ENCODE data around the gene DDX1. TPM values are rescaled to one million over a fixed set of nuclear protein-coding genes. Genes with fewer than 3 reads are reported as not detected.

The DDX1 gene
- total and polyA plus RNA-seq, 2 experiments from 2014 or later = 99.9 to 102 TPM

DNA sequence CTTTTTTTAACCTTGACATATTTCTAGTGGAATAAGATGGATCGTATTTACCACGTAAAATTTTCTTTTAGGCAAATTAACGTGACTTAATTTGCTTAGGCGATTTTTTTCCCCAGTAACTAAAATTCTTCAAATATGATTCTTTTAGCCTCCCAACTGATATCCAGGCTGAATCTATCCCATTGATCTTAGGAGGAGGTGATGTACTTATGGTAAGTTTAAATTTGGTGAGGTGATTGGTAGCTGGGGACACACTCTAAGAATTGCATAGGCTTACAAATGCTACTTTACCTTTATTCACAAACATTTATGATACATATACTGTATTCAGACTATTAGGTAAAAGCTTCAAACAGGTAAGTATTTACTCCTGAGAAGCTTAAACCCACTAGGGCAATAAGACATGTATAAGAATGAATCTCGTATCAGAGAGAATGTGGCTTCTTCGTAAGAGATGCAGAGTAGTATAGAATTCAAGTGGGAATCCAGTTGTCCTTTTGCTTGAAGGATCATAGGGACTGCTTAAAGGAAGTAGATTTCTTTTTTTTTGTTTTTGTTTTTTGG lies 3.8 kb downstream of the DDX1 start:
- Histone ChIP-seq H3K4me2 (no peak overlapping the region), H3K9me2 (ENCODE audit: insufficient read depth) (no peaks in the 10 kb centered on the region), H3K27ac (ENCODE audit: low read depth) (no peak overlapping the region), H2AFZ (no peak overlapping the region), H3F3A (replicated peaks; ENCODE audit: low read depth) (no peaks in the 10 kb centered on the region), H3K79me2 (replicated peaks; ENCODE audit: insufficient read depth) (peaks cover 40% of the 10 kb centered on the region), H4K20me1 (replicated peaks; ENCODE audit: insufficient read depth) (peaks cover 16% of the 10 kb centered on the region), H3K36me3 (ENCODE audit: insufficient read depth) (peaks cover 53% of the 10 kb centered on the region), H3K4me3 (no peak overlapping the region), H3K4me1 (ENCODE audit: insufficient read depth) (peaks cover 11% of the 10 kb centered on the region), H3K27me3 (ENCODE audit: insufficient read depth) (no peaks in the 10 kb centered on the region)
- ATAC-seq (no peak), DNase-seq (ENCODE audit: low spot score) (no peak)
- Mint-ChIP-seq H3K27ac (no peak overlapping the region), H3K9me3 (no peaks in the 10 kb centered on the region; the same call in 2 of the 3 replicates), H3K27me3 (ENCODE audit: insufficient read depth, low read depth, poor library complexity) (no peaks in the 10 kb centered on the region), H3K4me1 (peaks cover 14% of the 10 kb centered on the region), H3K36me3 (ENCODE audit: low read depth) (peaks cover 47% of the 10 kb centered on the region), H3K4me3 (no peak overlapping the region)
- no peak for TF ChIP-seq CREB1 (CRISPR knock-in tag; IDR thresholded peaks at IDR 0.05; ENCODE audit: low read depth)
- TF ChIP-seq, protein P1, sequence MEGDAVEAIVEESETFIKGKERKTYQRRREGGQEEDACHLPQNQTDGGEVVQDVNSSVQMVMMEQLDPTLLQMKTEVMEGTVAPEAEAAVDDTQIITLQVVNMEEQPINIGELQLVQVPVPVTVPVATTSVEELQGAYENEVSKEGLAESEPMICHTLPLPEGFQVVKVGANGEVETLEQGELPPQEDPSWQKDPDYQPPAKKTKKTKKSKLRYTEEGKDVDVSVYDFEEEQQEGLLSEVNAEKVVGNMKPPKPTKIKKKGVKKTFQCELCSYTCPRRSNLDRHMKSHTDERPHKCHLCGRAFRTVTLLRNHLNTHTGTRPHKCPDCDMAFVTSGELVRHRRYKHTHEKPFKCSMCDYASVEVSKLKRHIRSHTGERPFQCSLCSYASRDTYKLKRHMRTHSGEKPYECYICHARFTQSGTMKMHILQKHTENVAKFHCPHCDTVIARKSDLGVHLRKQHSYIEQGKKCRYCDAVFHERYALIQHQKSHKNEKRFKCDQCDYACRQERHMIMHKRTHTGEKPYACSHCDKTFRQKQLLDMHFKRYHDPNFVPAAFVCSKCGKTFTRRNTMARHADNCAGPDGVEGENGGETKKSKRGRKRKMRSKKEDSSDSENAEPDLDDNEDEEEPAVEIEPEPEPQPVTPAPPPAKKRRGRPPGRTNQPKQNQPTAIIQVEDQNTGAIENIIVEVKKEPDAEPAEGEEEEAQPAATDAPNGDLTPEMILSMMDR (conservative IDR thresholded peaks at IDR 0.05; ENCODE audit: low read depth in 2 of 2) = no peak
- TF ChIP-seq, protein P2, sequence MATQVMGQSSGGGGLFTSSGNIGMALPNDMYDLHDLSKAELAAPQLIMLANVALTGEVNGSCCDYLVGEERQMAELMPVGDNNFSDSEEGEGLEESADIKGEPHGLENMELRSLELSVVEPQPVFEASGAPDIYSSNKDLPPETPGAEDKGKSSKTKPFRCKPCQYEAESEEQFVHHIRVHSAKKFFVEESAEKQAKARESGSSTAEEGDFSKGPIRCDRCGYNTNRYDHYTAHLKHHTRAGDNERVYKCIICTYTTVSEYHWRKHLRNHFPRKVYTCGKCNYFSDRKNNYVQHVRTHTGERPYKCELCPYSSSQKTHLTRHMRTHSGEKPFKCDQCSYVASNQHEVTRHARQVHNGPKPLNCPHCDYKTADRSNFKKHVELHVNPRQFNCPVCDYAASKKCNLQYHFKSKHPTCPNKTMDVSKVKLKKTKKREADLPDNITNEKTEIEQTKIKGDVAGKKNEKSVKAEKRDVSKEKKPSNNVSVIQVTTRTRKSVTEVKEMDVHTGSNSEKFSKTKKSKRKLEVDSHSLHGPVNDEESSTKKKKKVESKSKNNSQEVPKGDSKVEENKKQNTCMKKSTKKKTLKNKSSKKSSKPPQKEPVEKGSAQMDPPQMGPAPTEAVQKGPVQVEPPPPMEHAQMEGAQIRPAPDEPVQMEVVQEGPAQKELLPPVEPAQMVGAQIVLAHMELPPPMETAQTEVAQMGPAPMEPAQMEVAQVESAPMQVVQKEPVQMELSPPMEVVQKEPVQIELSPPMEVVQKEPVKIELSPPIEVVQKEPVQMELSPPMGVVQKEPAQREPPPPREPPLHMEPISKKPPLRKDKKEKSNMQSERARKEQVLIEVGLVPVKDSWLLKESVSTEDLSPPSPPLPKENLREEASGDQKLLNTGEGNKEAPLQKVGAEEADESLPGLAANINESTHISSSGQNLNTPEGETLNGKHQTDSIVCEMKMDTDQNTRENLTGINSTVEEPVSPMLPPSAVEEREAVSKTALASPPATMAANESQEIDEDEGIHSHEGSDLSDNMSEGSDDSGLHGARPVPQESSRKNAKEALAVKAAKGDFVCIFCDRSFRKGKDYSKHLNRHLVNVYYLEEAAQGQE (IDR thresholded peaks at IDR 0.05; ENCODE audit: unreplicated experiment) = no peak

DNA sequence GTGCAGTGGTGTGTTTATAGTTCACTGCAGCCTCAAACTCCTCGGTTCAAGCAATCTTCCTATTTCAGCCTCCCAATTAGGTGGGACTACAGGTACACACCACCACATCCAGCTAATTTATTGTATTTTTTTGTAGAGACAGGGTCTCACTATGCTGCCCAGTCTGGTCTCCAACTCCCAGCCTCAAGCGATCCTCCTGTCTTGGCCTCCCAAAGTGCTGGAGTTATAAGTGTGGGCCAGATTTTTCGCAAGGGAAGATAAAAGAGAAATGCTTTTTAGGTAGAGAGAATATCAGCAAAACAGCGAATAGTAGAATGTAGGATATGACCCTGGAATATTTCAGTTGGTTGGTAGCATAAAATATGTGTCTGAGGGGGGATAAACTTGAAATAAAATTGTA lies 4.3 kb downstream of the DDX1 start:
- H3K9me2 ChIP-seq (ENCODE audit: insufficient read depth) = no peaks in the 10 kb centered on the region
- peaks cover 40% of the 10 kb centered on the region for H3K79me2 ChIP-seq (replicated peaks; ENCODE audit: insufficient read depth)
- H3K27me3 ChIP-seq (ENCODE audit: insufficient read depth) = no peaks in the 10 kb centered on the region
- Mint-ChIP-seq H3K27ac (no peak overlapping the region), H3K36me3 (ENCODE audit: low read depth) (peaks cover 51% of the 10 kb centered on the region), H3K27me3 (ENCODE audit: insufficient read depth, low read depth, poor library complexity) (no peaks in the 10 kb centered on the region), H3K4me3 (no peak overlapping the region), H3K9me3 (no peaks in the 10 kb centered on the region; the same call in 2 of the 3 replicates), H3K4me1 (peaks cover 14% of the 10 kb centered on the region)
- no peak overlapping the region for H3K4me3 ChIP-seq
- no peak for DNase-seq (ENCODE audit: low spot score)
- H4K20me1 ChIP-seq (replicated peaks; ENCODE audit: insufficient read depth) = peaks cover 16% of the 10 kb centered on the region
- ATAC-seq = no peak
- H2AFZ ChIP-seq = no peak overlapping the region
- H3F3A ChIP-seq (replicated peaks; ENCODE audit: low read depth) = no peaks in the 10 kb centered on the region
- H3K4me2 ChIP-seq = no peak overlapping the region
- no peak overlapping the region for H3K27ac ChIP-seq (ENCODE audit: low read depth)
- H3K36me3 ChIP-seq (ENCODE audit: insufficient read depth) = peaks cover 56% of the 10 kb centered on the region
- no peak for TF ChIP-seq CREB1 (CRISPR knock-in tag; IDR thresholded peaks at IDR 0.05; ENCODE audit: low read depth)
- TF ChIP-seq, protein P3, sequence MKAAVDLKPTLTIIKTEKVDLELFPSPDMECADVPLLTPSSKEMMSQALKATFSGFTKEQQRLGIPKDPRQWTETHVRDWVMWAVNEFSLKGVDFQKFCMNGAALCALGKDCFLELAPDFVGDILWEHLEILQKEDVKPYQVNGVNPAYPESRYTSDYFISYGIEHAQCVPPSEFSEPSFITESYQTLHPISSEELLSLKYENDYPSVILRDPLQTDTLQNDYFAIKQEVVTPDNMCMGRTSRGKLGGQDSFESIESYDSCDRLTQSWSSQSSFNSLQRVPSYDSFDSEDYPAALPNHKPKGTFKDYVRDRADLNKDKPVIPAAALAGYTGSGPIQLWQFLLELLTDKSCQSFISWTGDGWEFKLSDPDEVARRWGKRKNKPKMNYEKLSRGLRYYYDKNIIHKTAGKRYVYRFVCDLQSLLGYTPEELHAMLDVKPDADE (IDR thresholded peaks at IDR 0.05) = no peak
- no peak for TF ChIP-seq STAT1 (IDR thresholded peaks at IDR 0.05; ENCODE audit: unreplicated experiment)
- no peak for TF ChIP-seq NANOG (IDR thresholded peaks at IDR 0.05; ENCODE audit: borderline replicate concordance)
- no peak for TF ChIP-seq ZNF114 (CRISPR knock-in tag; IDR thresholded peaks at IDR 0.05)
- no peak for TF ChIP-seq POLR2AphosphoS5 (IDR thresholded peaks at IDR 0.05; ENCODE audit: low read depth)
- no peak for TF ChIP-seq JUNB (IDR thresholded peaks at IDR 0.05; ENCODE audit: unreplicated experiment)
- H3K4me1 ChIP-seq (ENCODE audit: insufficient read depth) = peaks cover 11% of the 10 kb centered on the region

All from GM23338 (cell line).